IPS-15b (cell line): ENCODE data around the gene BCAS3.

Experiments
- H3K27me3 ChIP-seq: one replicate; pipeline ENCODE4 v1.6.1; 2013; ENCODE audit warnings: low read length; ENCODE audit not compliant: control insufficient read depth, insufficient read depth
- H3K36me3 ChIP-seq: one replicate; pipeline ENCODE4 v1.6.1; 2013; ENCODE audit warnings: low read length; ENCODE audit not compliant: control insufficient read depth, insufficient read depth
- H3K4me1 ChIP-seq: one replicate; pipeline ENCODE4 v1.6.1; 2013; ENCODE audit warnings: mild to moderate bottlenecking, low read length; ENCODE audit not compliant: control insufficient read depth, insufficient read depth
- H3K4me3 ChIP-seq: one replicate; pipeline ENCODE4 v1.5.1; 2013; ENCODE audit warnings: low read depth, low read length
- H3K9ac ChIP-seq: one replicate; pipeline ENCODE4 v1.6.1; 2013; ENCODE audit warnings: low read depth, mild to moderate bottlenecking, low read length
- H3K9me3 ChIP-seq: one replicate; pipeline ENCODE4 v1.6.1; 2013; ENCODE audit warnings: mild to moderate bottlenecking, low read length; ENCODE audit not compliant: control insufficient read depth, insufficient read depth

The BCAS3 gene

GRCh38 chr17:61381537-61381936 lies 703.9 kb downstream of the BCAS3 start:
- Histone ChIP-seq H3K27me3 (no peaks in the 10 kb centered on the region), H3K9ac (no peak overlapping the region), H3K9me3 (no peaks in the 10 kb centered on the region), H3K4me3 (no peak overlapping the region), H3K4me1 (no peaks in the 10 kb centered on the region), H3K36me3 (no peaks in the 10 kb centered on the region)

- H3K4me3 ChIP-seq, result no peak overlapping the region
- no peaks in the 10 kb centered on the region for H3K9me3 ChIP-seq
- no peaks in the 10 kb centered on the region for H3K36me3 ChIP-seq
- H3K4me1 ChIP-seq, result no peaks in the 10 kb centered on the region
- no peaks in the 10 kb centered on the region for H3K27me3 ChIP-seq
- no peak overlapping the region for H3K9ac ChIP-seq
These were observed 705.4 kb downstream of the BCAS3 start for GRCh38 chr17:61382796-61383688.

- no peaks in the 10 kb centered on the region for H3K9me3 ChIP-seq
- no peaks in the 10 kb centered on the region for H3K27me3 ChIP-seq
- H3K36me3 ChIP-seq, result no peaks in the 10 kb centered on the region
- no peaks in the 10 kb centered on the region for H3K4me1 ChIP-seq
- H3K4me3 ChIP-seq, result no peak overlapping the region
- H3K9ac ChIP-seq, result no peak overlapping the region
These were observed 706.1 kb downstream of the BCAS3 start for GRCh38 chr17:61383689-61384201.

- Histone ChIP-seq H3K4me1 (no peaks in the 10 kb centered on the region), H3K9me3 (no peaks in the 10 kb centered on the region), H3K36me3 (no peaks in the 10 kb centered on the region), H3K9ac (no peak overlapping the region), H3K4me3 (no peak overlapping the region), H3K27me3 (no peaks in the 10 kb centered on the region)
These were observed 706.7 kb downstream of the BCAS3 start for GRCh38 chr17:61384354-61384691.

- no peaks in the 10 kb centered on the region for H3K27me3 ChIP-seq
- no peaks in the 10 kb centered on the region for H3K36me3 ChIP-seq
- H3K9ac ChIP-seq, result no peak overlapping the region
- no peaks in the 10 kb centered on the region for H3K9me3 ChIP-seq
- H3K4me1 ChIP-seq, result no peaks in the 10 kb centered on the region
- no peak overlapping the region for H3K4me3 ChIP-seq
These were observed 707.3 kb downstream of the BCAS3 start for GRCh38 chr17:61384692-61385576.

GRCh38 chr17:61385577-61386236 lies 708.1 kb downstream of the BCAS3 start:
- Histone ChIP-seq H3K27me3 (no peaks in the 10 kb centered on the region), H3K4me3 (no peak overlapping the region), H3K9me3 (no peaks in the 10 kb centered on the region), H3K36me3 (no peaks in the 10 kb centered on the region), H3K9ac (no peak overlapping the region), H3K4me1 (no peaks in the 10 kb centered on the region)

GRCh38 chr17:61386251-61386650 lies 708.6 kb downstream of the BCAS3 start:
- Histone ChIP-seq H3K4me1 (no peaks in the 10 kb centered on the region), H3K36me3 (no peaks in the 10 kb centered on the region), H3K9ac (no peak overlapping the region), H3K9me3 (no peaks in the 10 kb centered on the region), H3K4me3 (no peak overlapping the region), H3K27me3 (no peaks in the 10 kb centered on the region)

GRCh38 chr17:61387011-61387410 lies 709.4 kb downstream of the BCAS3 start:
- Histone ChIP-seq H3K9ac (no peak overlapping the region), H3K9me3 (no peaks in the 10 kb centered on the region), H3K4me3 (no peak overlapping the region), H3K27me3 (no peaks in the 10 kb centered on the region), H3K36me3 (no peaks in the 10 kb centered on the region), H3K4me1 (no peaks in the 10 kb centered on the region)

- H3K4me3 ChIP-seq, result no peak overlapping the region
- no peaks in the 10 kb centered on the region for H3K4me1 ChIP-seq
- no peaks in the 10 kb centered on the region for H3K36me3 ChIP-seq
- no peak overlapping the region for H3K9ac ChIP-seq
- H3K27me3 ChIP-seq, result peaks cover 3% of the 10 kb centered on the region
- no peaks in the 10 kb centered on the region for H3K9me3 ChIP-seq
These were observed 710.1 kb downstream of the BCAS3 start for GRCh38 chr17:61387511-61388305.

GRCh38 chr17:61388561-61389356 lies 711.1 kb downstream of the BCAS3 start:
- no peaks in the 10 kb centered on the region for H3K36me3 ChIP-seq
- no peaks in the 10 kb centered on the region for H3K4me1 ChIP-seq
- no peak overlapping the region for H3K4me3 ChIP-seq
- no peak overlapping the region for H3K9ac ChIP-seq
- H3K27me3 ChIP-seq, result peaks cover 12% of the 10 kb centered on the region
- no peaks in the 10 kb centered on the region for H3K9me3 ChIP-seq
